Muscle of leg (tissue), 11 donors: ENCODE results near the gene OSBPL8. TPM values are rescaled to one million over a fixed set of nuclear protein-coding genes. Genes with fewer than 3 reads are reported as not detected.
A peak's percentile ranks its signal among the peaks of the same experiment; 100 is the strongest.

Source experiments
- DNase-seq: peaks from one replicate; pipeline ENCODE4 v3.0.0; 2013
- H3K27ac ChIP-seq: one replicate; pipeline ENCODE4 v1.5.1; 2013; ENCODE audit warnings: mild to moderate bottlenecking, low read length, control low read depth
- H3K27me3 ChIP-seq: one replicate; pipeline ENCODE4 v1.6.1; 2013; ENCODE audit warnings: low read length; ENCODE audit not compliant: control insufficient read depth, insufficient read depth
- H3K36me3 ChIP-seq: one replicate; pipeline ENCODE4 v1.6.1; 2013; ENCODE audit warnings: low read length; ENCODE audit not compliant: control insufficient read depth, insufficient read depth
- H3K4me1 ChIP-seq: one replicate; pipeline ENCODE4 v1.6.1; 2013; ENCODE audit warnings: low read length; ENCODE audit not compliant: control insufficient read depth, insufficient read depth
- H3K4me3 ChIP-seq: one replicate; pipeline ENCODE4 v1.5.1; 2013; ENCODE audit warnings: low read length, control low read depth
- H3K9me3 ChIP-seq: replicated peaks from 2 replicates; pipeline ENCODE4 v1.6.1; 2013; ENCODE audit warnings: low read depth, low read length; ENCODE audit not compliant: control insufficient read depth
- WGBS: methylation state at CpG from one replicate; pipeline ENCODE4 v1.1.5; 2013; ENCODE audit warnings: missing lambda C conversion rate; ENCODE audit not compliant: insufficient coverage; 5-methylcytosine and 5-hydroxymethylcytosine counted together
- polyA plus RNA-seq, 8 donors: library from polyadenylated mRNA; unstranded; fragments of 120-200 nt; gene quantifications; one replicate each; pipeline versions ENCODE4 v1.2.1 to v1.2.3, GENCODE V29; 2013; ENCODE audit warnings: inconsistent platforms in 1 of 8, low replicate concordance in 1 of 8; ENCODE audit not compliant: insufficient read length in 8 of 8, insufficient read depth in 1 of 8
- total RNA-seq: library from RNA; stranded (reverse); fragments of 120-200 nt; gene quantifications from one replicate; pipeline ENCODE4 v1.2.4, GENCODE V29; 2013

OSBPL8 gene
- total and polyA plus RNA-seq, 9 donors: 14.5 to 36.4 (median 26.2) TPM

- DNase-seq: no peak
- H3K36me3 ChIP-seq: peaks cover 2% of the 10 kb centered on the region
- WGBS: no CpG with 5 or more reads among the region's 3 CpGs
Measured at GRCh38 chr12:76450690-76451089, 108.9 kb downstream of the OSBPL8 start.

GRCh38 chr12:76449993-76450392, 109.6 kb downstream of the OSBPL8 start:
- WGBS: no CpG with 5 or more reads among the region's 3 CpGs

More at GRCh38 chr12:76450690-76451089, 108.9 kb downstream of the OSBPL8 start:
- Histone ChIP-seq H3K27me3 (no peaks in the 10 kb centered on the region), H3K9me3 (no peaks in the 10 kb centered on the region), H3K4me3 (no peak overlapping the region), H3K27ac (no peak overlapping the region), H3K4me1 (no peaks in the 10 kb centered on the region)

GRCh38 chr12:76449583-76449982, 110.0 kb downstream of the OSBPL8 start:
- Histone ChIP-seq H3K4me3 (no peak overlapping the region), H3K4me1 (no peaks in the 10 kb centered on the region), H3K9me3 (no peaks in the 10 kb centered on the region), H3K27me3 (no peaks in the 10 kb centered on the region), H3K27ac (no peak overlapping the region), H3K36me3 (peaks cover 2% of the 10 kb centered on the region)
- no CpG with 5 or more reads among the region's 2 CpGs for WGBS
- DNase-seq: peak; percentile 22

More at GRCh38 chr12:76449993-76450392, 109.6 kb downstream of the OSBPL8 start:
- Histone ChIP-seq H3K9me3 (no peaks in the 10 kb centered on the region), H3K27me3 (no peaks in the 10 kb centered on the region), H3K36me3 (peaks cover 2% of the 10 kb centered on the region), H3K4me3 (no peak overlapping the region), H3K4me1 (no peaks in the 10 kb centered on the region), H3K27ac (no peak overlapping the region)
- DNase-seq: no peak

GRCh38 chr12:76449016-76449415, 110.6 kb downstream of the OSBPL8 start:
- Histone ChIP-seq H3K27ac (no peak overlapping the region), H3K9me3 (no peaks in the 10 kb centered on the region), H3K27me3 (no peaks in the 10 kb centered on the region), H3K4me1 (no peaks in the 10 kb centered on the region), H3K4me3 (no peak overlapping the region), H3K36me3 (peaks cover 2% of the 10 kb centered on the region)
- no peak for DNase-seq
- WGBS: 80% methylated on average over 1 of the region's 1 CpG

- Histone ChIP-seq H3K4me3 (no peak overlapping the region), H3K9me3 (no peaks in the 10 kb centered on the region), H3K4me1 (no peaks in the 10 kb centered on the region), H3K27me3 (no peaks in the 10 kb centered on the region), H3K27ac (no peak overlapping the region), H3K36me3 (peaks cover 2% of the 10 kb centered on the region)
- no CpG with 5 or more reads among the region's 1 CpG for WGBS
- no peak for DNase-seq
Measured at GRCh38 chr12:76446090-76446489, 113.5 kb downstream of the OSBPL8 start.

GRCh38 chr12:76445462-76445861, 114.1 kb downstream of the OSBPL8 start:
- Histone ChIP-seq H3K27me3 (no peaks in the 10 kb centered on the region), H3K4me3 (no peak overlapping the region), H3K27ac (no peak overlapping the region), H3K36me3 (peaks cover 2% of the 10 kb centered on the region), H3K4me1 (no peaks in the 10 kb centered on the region), H3K9me3 (no peaks in the 10 kb centered on the region)
- DNase-seq: no peak
- WGBS: no CpG with 5 or more reads among the region's 1 CpG

GRCh38 chr12:76444408-76444984, 115.1 kb downstream of the OSBPL8 start:
- peak; percentile 14 for DNase-seq

GRCh38 chr12:76441016-76441415, 118.6 kb downstream of the OSBPL8 start:
- H3K9me3 ChIP-seq: no peaks in the 10 kb centered on the region
- no peaks in the 10 kb centered on the region for H3K36me3 ChIP-seq
- H3K27me3 ChIP-seq: no peaks in the 10 kb centered on the region
- 80% methylated on average over 1 of the region's 3 CpGs for WGBS
- H3K27ac ChIP-seq: no peak overlapping the region
- no peaks in the 10 kb centered on the region for H3K4me1 ChIP-seq
- H3K4me3 ChIP-seq: no peak overlapping the region
- no peak for DNase-seq

More at GRCh38 chr12:76444408-76444984, 115.1 kb downstream of the OSBPL8 start:
- Histone ChIP-seq H3K36me3 (no peaks in the 10 kb centered on the region), H3K4me3 (no peak overlapping the region), H3K9me3 (no peaks in the 10 kb centered on the region), H3K27ac (no peak overlapping the region), H3K4me1 (no peaks in the 10 kb centered on the region), H3K27me3 (no peaks in the 10 kb centered on the region)
- WGBS: 100% methylated on average over 1 of the region's 1 CpG

- Histone ChIP-seq H3K4me1 (no peaks in the 10 kb centered on the region), H3K27me3 (no peaks in the 10 kb centered on the region), H3K36me3 (no peaks in the 10 kb centered on the region), H3K27ac (no peak overlapping the region), H3K9me3 (peaks cover 11% of the 10 kb centered on the region), H3K4me3 (no peak overlapping the region)
- DNase-seq: no peak
Measured at GRCh38 chr12:76432733-76433132, 126.8 kb downstream of the OSBPL8 start.

- peaks cover 24% of the 10 kb centered on the region for H3K9me3 ChIP-seq
- no peak for DNase-seq
Measured at GRCh38 chr12:76428117-76428516, 131.5 kb downstream of the OSBPL8 start.

GRCh38 chr12:76426160-76426559, 133.4 kb downstream of the OSBPL8 start:
- no peak for DNase-seq
- H3K4me3 ChIP-seq: no peak overlapping the region
- no peaks in the 10 kb centered on the region for H3K36me3 ChIP-seq
- no CpG with 5 or more reads among the region's 2 CpGs for WGBS
- H3K27me3 ChIP-seq: no peaks in the 10 kb centered on the region
- peaks cover 15% of the 10 kb centered on the region for H3K9me3 ChIP-seq
- no peak overlapping the region for H3K27ac ChIP-seq
- H3K4me1 ChIP-seq: no peaks in the 10 kb centered on the region

More at GRCh38 chr12:76428117-76428516, 131.5 kb downstream of the OSBPL8 start:
- Histone ChIP-seq H3K27me3 (no peaks in the 10 kb centered on the region), H3K4me3 (no peak overlapping the region), H3K36me3 (no peaks in the 10 kb centered on the region), H3K27ac (no peak overlapping the region), H3K4me1 (no peaks in the 10 kb centered on the region)
